Breast epithelium (tissue), 4 donors: ENCODE results near the gene DAB2IP. TPM values are rescaled to one million over a fixed set of nuclear protein-coding genes. Genes with fewer than 3 reads are reported as not detected.

ENCODE experiments used
- DNase-seq, 2 donors: peaks; one replicate each; pipeline ENCODE4 v3.0.0-alpha.2; 2019; ENCODE audit warnings: low spot score in 2 of 2
- H3K27ac ChIP-seq, 2 donors: fragments of 200-600 bp; sonication (generic) in 1 of 2; one replicate each; pipeline ENCODE4 v1.5.1; 2016 to 2019; ENCODE audit warnings: mild to moderate bottlenecking in 1 of 2
- H3K27me3 ChIP-seq, 2 donors: fragments of 200-600 bp; sonication (generic) in 1 of 2; one replicate each; pipeline versions ENCODE4 v1.5.1 to v1.6.0; 2017 to 2019; ENCODE audit warnings: control low read depth in 1 of 2, mild to moderate bottlenecking in 1 of 2
- H3K36me3 ChIP-seq: fragments of 200-600 bp; one replicate; pipeline ENCODE4 v1.5.1; 2019
- H3K4me1 ChIP-seq, 2 donors: fragments of 200-600 bp; sonication (generic); one replicate each; pipeline ENCODE4 v1.5.1; 2016 to 2019; ENCODE audit warnings: control low read depth in 1 of 2
- H3K4me3 ChIP-seq, 3 donors: fragments of 200-600 bp; sonication (generic); 1 replicate in 2 of 3; 2 replicates in 1 of 3; pipeline ENCODE4 v1.5.1; 2016 to 2019; ENCODE audit warnings: mild to moderate bottlenecking in 3 of 3, moderate library complexity in 2 of 3
- H3K9me3 ChIP-seq, 2 donors: fragments of 200-600 bp; sonication (generic) in 1 of 2; one replicate each; pipeline ENCODE4 v1.5.1; 2016 to 2019; ENCODE audit warnings: control low read depth in 1 of 2
- POLR2A ChIP-seq: fragments of 450-650 bp; IDR thresholded peaks from one replicate; pipeline ENCODE4 v1.6.1; 2016; ENCODE audit warnings: antibody characterized with exemption, mild to moderate bottlenecking, moderate library complexity
- POLR2AphosphoS5 ChIP-seq, 3 donors: sonication (generic); formaldehyde crosslinking; IDR thresholded peaks; one replicate each; pipeline ENCODE4 v1.6.1; 2017; ENCODE audit warnings: antibody characterized with exemption in 3 of 3
- intact Hi-C: fragments of 100-400 bp; cut with DNase I; formaldehyde crosslinking; loops from one replicate; pipeline ENCODE4 v1.15.1; 2023; ENCODE audit warnings: low total_unique reads
- total RNA-seq, 3 donors: library from RNA; depleted of rRNA; stranded (reverse); fragments of >200 nt; gene quantifications; one replicate each; pipeline ENCODE4 v1.1.0, GENCODE V29; 2016
- TF ChIP-seq, protein P1 (sequence below), 3 donors: fragments of 450-650 bp; IDR thresholded peaks; one replicate each; pipeline ENCODE4 v1.5.1; 2016 to 2017; ENCODE audit warnings: antibody characterized with exemption in 3 of 3, mild to moderate bottlenecking in 3 of 3, moderate library complexity in 3 of 3

DAB2IP gene
- total RNA-seq: 10 to 100 TPM; 16.0 to 56.0 (median 55.8) TPM

GRCh38 chr9:121651295-121652020 lies at the start of gene DAB2IP:
DAB2IP (plus strand) TSS chr9:121651634; CDS start chr9:121651776, 142 bp downstream.
- Histone ChIP-seq H3K27me3 (no peaks in the 10 kb centered on the region), H3K36me3 (no peaks in the 10 kb centered on the region), H3K4me3 (peak within 1 kb of the TSS; percentile 53 to 90 (median 61)), H3K4me1 (peaks cover 0 to 4% of the 10 kb centered on the region in 2 donors), H3K9me3 (no peaks in the 10 kb centered on the region), H3K27ac (peak within 1 kb of the TSS; percentile 40 to 68)
- intact Hi-C loops: no loop called here
- DNase-seq: no peak
- TF ChIP-seq, protein P1, sequence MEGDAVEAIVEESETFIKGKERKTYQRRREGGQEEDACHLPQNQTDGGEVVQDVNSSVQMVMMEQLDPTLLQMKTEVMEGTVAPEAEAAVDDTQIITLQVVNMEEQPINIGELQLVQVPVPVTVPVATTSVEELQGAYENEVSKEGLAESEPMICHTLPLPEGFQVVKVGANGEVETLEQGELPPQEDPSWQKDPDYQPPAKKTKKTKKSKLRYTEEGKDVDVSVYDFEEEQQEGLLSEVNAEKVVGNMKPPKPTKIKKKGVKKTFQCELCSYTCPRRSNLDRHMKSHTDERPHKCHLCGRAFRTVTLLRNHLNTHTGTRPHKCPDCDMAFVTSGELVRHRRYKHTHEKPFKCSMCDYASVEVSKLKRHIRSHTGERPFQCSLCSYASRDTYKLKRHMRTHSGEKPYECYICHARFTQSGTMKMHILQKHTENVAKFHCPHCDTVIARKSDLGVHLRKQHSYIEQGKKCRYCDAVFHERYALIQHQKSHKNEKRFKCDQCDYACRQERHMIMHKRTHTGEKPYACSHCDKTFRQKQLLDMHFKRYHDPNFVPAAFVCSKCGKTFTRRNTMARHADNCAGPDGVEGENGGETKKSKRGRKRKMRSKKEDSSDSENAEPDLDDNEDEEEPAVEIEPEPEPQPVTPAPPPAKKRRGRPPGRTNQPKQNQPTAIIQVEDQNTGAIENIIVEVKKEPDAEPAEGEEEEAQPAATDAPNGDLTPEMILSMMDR (IDR thresholded peaks at IDR 0.05): no peak
- TF ChIP-seq POLR2AphosphoS5 (IDR thresholded peaks at IDR 0.05) (no peak), POLR2A (no peak)

DNA sequence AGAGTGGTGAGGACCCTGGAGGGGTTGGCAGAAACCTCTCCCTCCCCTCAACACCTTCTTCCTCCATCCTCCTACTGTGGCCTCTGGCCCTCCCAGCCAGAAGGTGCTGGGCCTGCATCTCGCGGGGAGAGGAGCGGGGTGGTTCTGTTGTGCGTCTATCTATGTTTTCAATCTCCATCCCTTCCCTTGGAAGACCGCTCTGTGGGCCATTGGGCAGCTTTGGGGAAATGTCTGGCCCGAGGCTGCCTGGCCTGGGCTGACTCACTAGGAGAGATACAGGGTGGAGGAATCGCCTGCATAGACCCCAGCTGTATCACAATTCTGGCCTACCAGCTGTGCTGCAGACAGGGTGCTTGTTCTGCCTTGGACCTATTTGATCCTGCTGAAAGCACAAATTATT lies 48.4 kb upstream of the DAB2IP start:
- intact Hi-C loops: no loop called here
- no peak overlapping the region for H3K27ac ChIP-seq
- H3K27me3 ChIP-seq: no peaks in the 10 kb centered on the region
- H3K4me3 ChIP-seq: no peak overlapping the region
- DNase-seq: no peak
- H3K36me3 ChIP-seq: no peaks in the 10 kb centered on the region
- H3K4me1 ChIP-seq: peaks cover 6 to 8% of the 10 kb centered on the region in 2 donors
- TF ChIP-seq POLR2A (no peak), POLR2AphosphoS5 (IDR thresholded peaks at IDR 0.05) (no peak)
- TF ChIP-seq, protein P1 (IDR thresholded peaks at IDR 0.05): no peak
- no peaks in the 10 kb centered on the region for H3K9me3 ChIP-seq

DNA sequence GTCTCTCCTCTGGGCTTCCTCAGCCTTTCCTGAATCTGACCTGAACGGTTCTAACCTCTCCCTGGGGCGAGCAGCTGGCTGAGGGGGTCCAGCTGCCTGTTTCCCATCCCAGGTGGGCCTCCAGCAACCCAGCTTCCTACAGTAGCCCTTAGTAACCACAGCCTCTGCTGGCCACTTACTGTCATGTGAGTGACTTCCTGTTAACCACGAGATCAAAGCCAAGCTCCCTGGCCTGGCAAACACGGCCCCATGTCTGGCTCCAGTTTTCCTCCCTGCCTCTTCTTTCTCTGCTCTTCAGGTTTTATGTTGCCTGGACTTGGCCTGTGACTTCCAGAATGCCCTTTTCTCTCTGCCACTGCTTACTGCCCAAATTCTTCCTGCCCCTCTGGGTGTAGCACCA lies 47.2 kb upstream of the DAB2IP start:
- Histone ChIP-seq H3K4me3 (no peak overlapping the region), H3K4me1 (peaks cover 6 to 8% of the 10 kb centered on the region in 2 donors), H3K27ac (peak overlapping the region; percentile 36 to 42), H3K9me3 (no peaks in the 10 kb centered on the region), H3K36me3 (no peaks in the 10 kb centered on the region), H3K27me3 (no peaks in the 10 kb centered on the region)
- DNase-seq: no peak
- intact Hi-C loops: no loop called here
- TF ChIP-seq POLR2A (no peak), POLR2AphosphoS5 (IDR thresholded peaks at IDR 0.05) (peak in 1 of 3 donors; percentile 28)

DNA sequence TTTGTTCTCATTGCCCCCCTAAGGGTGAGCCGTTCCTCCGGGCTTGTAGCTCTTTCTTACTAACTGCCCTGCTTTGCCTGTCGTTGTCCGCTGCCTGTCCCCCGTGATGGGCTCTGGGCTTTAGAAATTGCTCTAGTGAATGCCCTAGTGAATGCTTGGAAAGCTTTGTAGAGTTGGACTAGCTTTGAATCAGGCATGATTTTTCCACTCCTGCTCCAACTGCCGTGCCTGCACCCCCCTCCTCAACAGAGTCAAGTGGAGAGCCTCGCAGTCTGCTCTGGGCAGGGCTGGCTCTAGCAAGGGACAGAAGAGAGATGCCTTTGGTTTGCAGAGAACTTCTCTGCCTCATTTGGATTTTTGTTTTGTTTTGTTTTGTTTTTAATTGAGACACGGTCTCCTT lies 46.8 kb upstream of the DAB2IP start:
- H3K27me3 ChIP-seq: no peaks in the 10 kb centered on the region
- no peak overlapping the region for H3K4me3 ChIP-seq
- H3K4me1 ChIP-seq: peaks cover 6 to 8% of the 10 kb centered on the region in 2 donors
- TF ChIP-seq POLR2A: no peak
- TF ChIP-seq POLR2AphosphoS5 (IDR thresholded peaks at IDR 0.05): no peak
- TF ChIP-seq, protein P1 (IDR thresholded peaks at IDR 0.05): no peak
- no peaks in the 10 kb centered on the region for H3K9me3 ChIP-seq
- no peak overlapping the region for H3K27ac ChIP-seq
- intact Hi-C loops: no loop called here
- no peaks in the 10 kb centered on the region for H3K36me3 ChIP-seq
- no peak for DNase-seq

DNA sequence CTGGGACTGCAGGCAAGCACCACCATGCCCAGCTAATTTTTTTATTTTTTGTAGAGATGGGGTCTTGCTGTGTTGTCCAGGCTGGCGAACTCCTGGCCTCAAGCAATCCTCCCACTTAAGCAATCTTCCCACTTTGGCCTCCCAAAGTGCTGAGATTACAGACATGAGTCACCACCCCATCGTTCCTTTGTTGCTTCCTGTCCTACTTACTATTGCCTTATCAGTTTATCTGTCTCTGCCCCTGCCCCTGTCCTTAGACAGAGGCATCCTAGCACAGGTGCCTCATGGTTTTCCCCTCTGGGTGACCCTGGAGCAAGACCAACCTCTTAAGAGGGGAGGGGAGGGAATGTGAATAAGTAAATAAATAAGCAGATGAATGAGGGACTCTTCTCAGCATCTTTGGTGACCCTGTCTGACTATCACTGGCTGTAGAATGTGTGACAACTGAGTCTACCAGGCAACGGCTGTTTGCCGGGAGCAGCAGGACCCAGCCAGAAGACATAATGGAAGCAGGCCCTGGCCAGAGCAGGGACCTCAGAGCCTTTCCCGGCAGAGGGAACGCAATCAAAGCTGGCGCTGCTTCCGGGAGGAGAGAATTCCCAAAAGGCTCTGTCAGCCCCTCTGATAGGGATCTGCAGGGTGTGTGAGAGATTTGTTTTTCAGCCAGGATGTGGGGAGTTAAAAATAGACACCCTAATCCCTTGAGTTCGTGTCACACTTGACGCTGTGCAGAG lies 43.8 kb upstream of the DAB2IP start:
- Histone ChIP-seq H3K27ac (peak overlapping the region; percentile 19 to 81), H3K36me3 (no peaks in the 10 kb centered on the region), H3K9me3 (no peaks in the 10 kb centered on the region), H3K4me1 (peaks cover 0 to 8% of the 10 kb centered on the region in 2 donors), H3K27me3 (no peaks in the 10 kb centered on the region), H3K4me3 (no peak overlapping the region)
- no peak for DNase-seq
- intact Hi-C loops: no loop called here
- TF ChIP-seq, protein P1 (IDR thresholded peaks at IDR 0.05): no peak
- TF ChIP-seq POLR2AphosphoS5 (IDR thresholded peaks at IDR 0.05): peak in 1 of 3 donors; percentile 39
- TF ChIP-seq POLR2A: no peak
